ENCODE results near the gene HMBS. TPM values are rescaled to one million over a fixed set of nuclear protein-coding genes. Genes with fewer than 3 reads are reported as not detected.

HMBS gene
- total RNA-seq, 3 donors from 2014 or later (not counting 1 experiment from before 2014, with no cell fraction given): 6.1 to 10.1 (median 6.7) TPM

GRCh38 chr11:119052163-119052814 is 32.4 kb upstream of the HMBS start:
- peaks cover 32% of the 10 kb centered on the region for H3K36me3 Mint-ChIP-seq
- H3K4me3 ChIP-seq (ENCODE audit: low read length): no peak overlapping the region

GRCh38 chr11:119054418-119054817 is 30.3 kb upstream of the HMBS start:
- H3K36me3 Mint-ChIP-seq: peaks cover 21% of the 10 kb centered on the region
- peak overlapping the region in 1 of 2 donors; percentile 43 for H3K27ac Mint-ChIP-seq
- intact Hi-C loops (cut with micrococcal nuclease): loop anchor here (10.0 kb wide), 1 partner anchor 140 kb away; no protein-coding TSS in a partner anchor

More at GRCh38 chr11:119052163-119052814, 32.4 kb upstream of the HMBS start:
- H3K27ac ChIP-seq (ENCODE audit: low read length): no peak overlapping the region
- no peak overlapping the region for H3K4me3 Mint-ChIP-seq
- intact Hi-C loops (cut with micrococcal nuclease): loop anchor here (10.0 kb wide), 1 partner anchor 143 kb away; no protein-coding TSS in a partner anchor
- peaks cover 31 to 43% of the 10 kb centered on the region in 2 donors for H3K4me1 Mint-ChIP-seq
- no peaks in the 10 kb centered on the region for H3K27me3 ChIP-seq (ENCODE audit: control insufficient read depth, insufficient read depth, low read length)
- no peak overlapping the region for H3K27ac Mint-ChIP-seq
- H3K9me3 ChIP-seq (ENCODE audit: control insufficient read depth, insufficient read depth, low read length): no peaks in the 10 kb centered on the region
- WGBS (ENCODE audit: insufficient coverage): 92% methylated on average over 22 of the region's 23 CpGs
- no peak for DNase-seq
- H3K9me3 Mint-ChIP-seq: no peaks in the 10 kb centered on the region
- peaks cover 78% of the 10 kb centered on the region for H3K36me3 ChIP-seq (ENCODE audit: control insufficient read depth, insufficient read depth, low read length)
- no peaks in the 10 kb centered on the region for H3K27me3 Mint-ChIP-seq (ENCODE audit: low read depth in 2 of 2)
- ATAC-seq: no peak
- H3K4me1 ChIP-seq (ENCODE audit: control insufficient read depth, insufficient read depth, low read length): peaks cover 15% of the 10 kb centered on the region
- TF ChIP-seq CTCF (IDR thresholded peaks at IDR 0.05): no peak

GRCh38 chr11:119055901-119056300 is 28.8 kb upstream of the HMBS start:
- intact Hi-C loops (cut with micrococcal nuclease): loop anchor here (2.0 to 10.0 kb wide), 3 partner anchors 25 to 139 kb away; partner anchors contain the start of genes RPS25, SLC37A4 and TRAPPC4
- Histone ChIP-seq H3K9me3 (ENCODE audit: control insufficient read depth, insufficient read depth, low read length) (no peaks in the 10 kb centered on the region), H3K27ac (ENCODE audit: low read length) (peak overlapping the region; percentile 77), H3K4me1 (ENCODE audit: control insufficient read depth, insufficient read depth, low read length) (peaks cover 24% of the 10 kb centered on the region), H3K36me3 (ENCODE audit: control insufficient read depth, insufficient read depth, low read length) (peaks cover 44% of the 10 kb centered on the region), H3K27me3 (ENCODE audit: control insufficient read depth, insufficient read depth, low read length) (no peaks in the 10 kb centered on the region), H3K4me3 (ENCODE audit: low read length) (peak overlapping the region; percentile 70)
- WGBS (ENCODE audit: insufficient coverage): 79% methylated on average over 6 of the region's 6 CpGs
- no peak for TF ChIP-seq CTCF (IDR thresholded peaks at IDR 0.05)
- peak overlapping the region; percentile 96 to 98 for H3K27ac Mint-ChIP-seq
- H3K4me1 Mint-ChIP-seq: peaks cover 33 to 51% of the 10 kb centered on the region in 2 donors
- no peaks in the 10 kb centered on the region for H3K27me3 Mint-ChIP-seq (ENCODE audit: low read depth in 2 of 2)
- peak in 1 of 2 donors; percentile 44 for DNase-seq
- peaks cover 14% of the 10 kb centered on the region for H3K36me3 Mint-ChIP-seq
- H3K9me3 Mint-ChIP-seq: no peaks in the 10 kb centered on the region
- ATAC-seq: no peak
- H3K4me3 Mint-ChIP-seq: peak overlapping the region; percentile 98

More at GRCh38 chr11:119054418-119054817, 30.3 kb upstream of the HMBS start:
- no peaks in the 10 kb centered on the region for H3K27me3 Mint-ChIP-seq (ENCODE audit: low read depth in 2 of 2)
- H3K36me3 ChIP-seq (ENCODE audit: control insufficient read depth, insufficient read depth, low read length): peaks cover 57% of the 10 kb centered on the region
- H3K27me3 ChIP-seq (ENCODE audit: control insufficient read depth, insufficient read depth, low read length): no peaks in the 10 kb centered on the region
- H3K4me3 ChIP-seq (ENCODE audit: low read length): no peak overlapping the region
- peak overlapping the region; percentile 98 for H3K4me3 Mint-ChIP-seq
- H3K27ac ChIP-seq (ENCODE audit: low read length): no peak overlapping the region
- H3K4me1 Mint-ChIP-seq: peaks cover 39 to 56% of the 10 kb centered on the region in 2 donors
- ATAC-seq (no peak), DNase-seq (no peak)
- 98% methylated on average over 10 of the region's 10 CpGs for WGBS (ENCODE audit: insufficient coverage)
- H3K9me3 ChIP-seq (ENCODE audit: control insufficient read depth, insufficient read depth, low read length): no peaks in the 10 kb centered on the region
- H3K4me1 ChIP-seq (ENCODE audit: control insufficient read depth, insufficient read depth, low read length): peaks cover 24% of the 10 kb centered on the region
- no peak for TF ChIP-seq CTCF (IDR thresholded peaks at IDR 0.05)
- no peaks in the 10 kb centered on the region for H3K9me3 Mint-ChIP-seq
